ENCODE data around the gene PLA2G15. TPM values are rescaled to one million over a fixed set of nuclear protein-coding genes. Genes with fewer than 3 reads are reported as not detected.
A peak's percentile ranks its signal among the peaks of the same experiment; 100 is the strongest.

PLA2G15 gene
- total and polyA plus RNA-seq, 2 of the 13 experiments (the other 11 are each of a cell fraction or from before 2014, with no cell fraction given) = 14.4 to 23.7 TPM

GRCh38 chr16:68237243-68238028, 7.7 kb upstream of the PLA2G15 start (continued):
- TF ChIP-seq PATZ1 (CRISPR knock-in tag; IDR thresholded peaks at IDR 0.05) (peak; percentile 94), FOXA1 (IDR thresholded peaks at IDR 0.05) (peak; percentile 61), FOXA1 (CRISPR knock-in tag; IDR thresholded peaks at IDR 0.05) (peak; percentile 97), PAX8 (CRISPR knock-in tag; IDR thresholded peaks at IDR 0.05; ENCODE audit: borderline replicate concordance) (peak; percentile 46; the same call in 1 of the 2 replicates), SMAD1 (CRISPR knock-in tag; IDR thresholded peaks at IDR 0.05; ENCODE audit: borderline replicate concordance, low read depth) (no peak), ZNF232 (CRISPR knock-in tag; IDR thresholded peaks at IDR 0.05; ENCODE audit: borderline replicate concordance) (peak; percentile 93), MTA1 (CRISPR knock-in tag; IDR thresholded peaks at IDR 0.05; ENCODE audit: borderline replicate concordance) (no peak), ZNF318 (CRISPR knock-in tag; IDR thresholded peaks at IDR 0.05) (no peak), POGK (CRISPR knock-in tag; conservative IDR thresholded peaks at IDR 0.05) (peak; percentile 80), ZFP37 (CRISPR knock-in tag; IDR thresholded peaks at IDR 0.05; ENCODE audit: borderline replicate concordance) (peak; percentile 43; the same call in 1 of the 2 replicates), GATA4 (IDR thresholded peaks at IDR 0.05; ENCODE audit: borderline replicate concordance, low read depth) (peak; percentile 93), WIZ (CRISPR knock-in tag; IDR thresholded peaks at IDR 0.05) (peak; percentile 52; the same call in 1 of the 2 replicates), FOXJ3 (CRISPR knock-in tag; IDR thresholded peaks at IDR 0.05; ENCODE audit: borderline replicate concordance) (peak; percentile 79; the same call in 1 of the 2 replicates), ZNF282 (IDR thresholded peaks at IDR 0.05; ENCODE audit: partially characterized antibody) (no peak), TRIM22 (IDR thresholded peaks at IDR 0.05) (no peak)

All from HepG2 (cell line).